Measurements from ENCODE around the gene DBP. TPM values are rescaled to one million over a fixed set of nuclear protein-coding genes. Genes with fewer than 3 reads are reported as not detected.
A peak's percentile ranks its signal among the peaks of the same experiment; 100 is the strongest.

The DBP gene
- total and polyA plus RNA-seq, 2 experiments from 2014 or later: 5.7 to 6.3 TPM

GRCh38 chr19:48644839-48645619 lies 7.8 kb upstream of the DBP start:
- DNase-seq (ENCODE audit: low spot score) (peak; percentile 92), ATAC-seq (peak; percentile 59)
- Histone ChIP-seq H3K4me2 (peak overlapping the region; percentile 99), H3K27me3 (ENCODE audit: insufficient read depth) (0 out of 2 replicates have a peak, but pooled peaks cover 7% of the 10 kb centered on the region), H3K9me2 (ENCODE audit: insufficient read depth) (no peaks in the 10 kb centered on the region), H3K79me2 (replicated peaks; ENCODE audit: insufficient read depth) (no peaks in the 10 kb centered on the region), H3K27ac (ENCODE audit: low read depth) (peak overlapping the region; percentile 91), H3K4me1 (ENCODE audit: insufficient read depth) (peaks cover 7% of the 10 kb centered on the region; the same call in 1 of the 2 replicates), H3F3A (replicated peaks; ENCODE audit: low read depth) (0 out of 2 replicates have a peak, but pooled peaks cover 13% of the 10 kb centered on the region), H3K36me3 (ENCODE audit: insufficient read depth) (no peaks in the 10 kb centered on the region), H4K20me1 (replicated peaks; ENCODE audit: insufficient read depth) (no peaks in the 10 kb centered on the region), H3K4me3 (peak overlapping the region; percentile 75), H2AFZ (peak overlapping the region; percentile 92)
- Mint-ChIP-seq H3K9me3 (no peaks in the 10 kb centered on the region), H3K4me3 (peak overlapping the region; percentile 91), H3K36me3 (ENCODE audit: low read depth) (peaks cover 20% of the 10 kb centered on the region), H3K4me1 (peaks cover 12% of the 10 kb centered on the region), H3K27ac (peak overlapping the region; percentile 89), H3K27me3 (ENCODE audit: insufficient read depth, low read depth, poor library complexity) (peaks cover 16% of the 10 kb centered on the region)
- TF ChIP-seq REST (IDR thresholded peaks at IDR 0.05; ENCODE audit: unreplicated experiment) (no peak), ZNF462 (CRISPR knock-in tag; IDR thresholded peaks at IDR 0.05) (no peak), JUNB (IDR thresholded peaks at IDR 0.05; ENCODE audit: unreplicated experiment) (no peak), POLR2AphosphoS5 (IDR thresholded peaks at IDR 0.05; ENCODE audit: low read depth) (peak; percentile 28; the same call in 1 of the 2 replicates), ZNF331 (CRISPR knock-in tag; IDR thresholded peaks at IDR 0.05; ENCODE audit: low read depth) (no peak), NANOG (IDR thresholded peaks at IDR 0.05; ENCODE audit: borderline replicate concordance) (0 out of 2 replicates have a peak, but pooled peaks have one; percentile 8), EZH2 (IDR thresholded peaks at IDR 0.05; ENCODE audit: low read depth, unreplicated experiment) (no peak), CTCF (conservative IDR thresholded peaks at IDR 0.05; ENCODE audit: low read depth in 2 of 2) (no peak), ZNF114 (CRISPR knock-in tag; IDR thresholded peaks at IDR 0.05) (no peak), EZH2phosphoT487 (IDR thresholded peaks at IDR 0.05; ENCODE audit: unreplicated experiment) (no peak), CREB1 (CRISPR knock-in tag; IDR thresholded peaks at IDR 0.05; ENCODE audit: low read depth) (0 out of 2 replicates have a peak, but pooled peaks have one; percentile 56), ETS1 (IDR thresholded peaks at IDR 0.05) (peak; percentile 98), STAT1 (IDR thresholded peaks at IDR 0.05; ENCODE audit: unreplicated experiment) (no peak)

Measured in GM23338 (cell line).